Neural cell (in vitro differentiated cells): ENCODE results near the gene GOLM1.

Source experiments
- EP300 ChIP-seq: fragments of 450-650 bp; conservative IDR thresholded peaks from 2 replicates; pipeline ENCODE4 v1.6.1; 2014; ENCODE audit warnings: antibody characterized with exemption, mild to moderate bottlenecking, moderate library complexity; ENCODE audit not compliant: poor library complexity, severe bottlenecking
- EZH2 ChIP-seq: fragments of 200-600, 300-800 bp; shearing (Covaris generic), sonication (generic); IDR thresholded peaks from 2 replicates; pipeline ENCODE4 v1.6.1; 2014; ENCODE audit warnings: antibody characterized with exemption, low read length, borderline replicate concordance, mild to moderate bottlenecking; ENCODE audit not compliant: insufficient read depth, poor library complexity, severe bottlenecking
- MXI1 ChIP-seq: fragments of 450-650 bp; conservative IDR thresholded peaks from 2 replicates; pipeline ENCODE4 v1.6.1; 2014; ENCODE audit warnings: antibody characterized with exemption, mild to moderate bottlenecking; ENCODE audit not compliant: poor library complexity, severe bottlenecking
- POLR2AphosphoS5 ChIP-seq: IDR thresholded peaks from 2 replicates; pipeline ENCODE4 v1.6.1; 2012
- RAD21 ChIP-seq: fragments of 450-650 bp; conservative IDR thresholded peaks from 2 replicates; pipeline ENCODE4 v1.6.1; 2014; ENCODE audit warnings: antibody characterized with exemption, mild to moderate bottlenecking, moderate library complexity
- SMC3 ChIP-seq: fragments of 450-650 bp; conservative IDR thresholded peaks from 2 replicates; pipeline ENCODE4 v1.6.1; 2014; ENCODE audit warnings: antibody characterized with exemption, mild to moderate bottlenecking, moderate library complexity; ENCODE audit not compliant: poor library complexity
- TAF1 ChIP-seq: IDR thresholded peaks from 2 replicates; pipeline ENCODE4 v1.6.1; 2012; ENCODE audit warnings: low read depth
- TF ChIP-seq, protein P1 (sequence below): fragments of 450-650 bp; IDR thresholded peaks from 2 replicates; pipeline ENCODE4 v1.5.1; 2014; ENCODE audit warnings: antibody characterized with exemption, mild to moderate bottlenecking, moderate library complexity; ENCODE audit not compliant: poor library complexity, severe bottlenecking
- TF ChIP-seq, protein P2 (sequence below): IDR thresholded peaks from 2 replicates; pipeline ENCODE4 v1.6.1; 2012; ENCODE audit warnings: borderline replicate concordance

DNA sequence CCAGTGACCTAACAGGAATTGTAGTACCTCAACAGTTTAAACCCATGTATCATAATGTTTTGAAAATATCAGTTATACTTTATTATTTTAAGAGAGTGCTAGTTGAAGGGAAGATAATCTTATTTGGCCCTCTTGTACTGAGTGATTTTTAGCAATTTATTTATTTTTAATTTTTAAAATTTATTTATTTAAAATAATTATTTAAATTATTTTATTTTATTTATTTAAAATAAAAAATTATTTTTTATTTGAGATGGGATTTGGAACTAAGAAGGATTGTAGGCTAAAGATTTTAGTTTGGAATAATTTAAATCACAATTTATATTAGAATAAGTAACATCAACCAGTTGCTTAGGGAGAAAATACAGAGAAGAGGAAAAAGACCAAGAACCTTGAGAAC, 104.3 kb downstream of the GOLM1 start:
- TF ChIP-seq, protein P1, sequence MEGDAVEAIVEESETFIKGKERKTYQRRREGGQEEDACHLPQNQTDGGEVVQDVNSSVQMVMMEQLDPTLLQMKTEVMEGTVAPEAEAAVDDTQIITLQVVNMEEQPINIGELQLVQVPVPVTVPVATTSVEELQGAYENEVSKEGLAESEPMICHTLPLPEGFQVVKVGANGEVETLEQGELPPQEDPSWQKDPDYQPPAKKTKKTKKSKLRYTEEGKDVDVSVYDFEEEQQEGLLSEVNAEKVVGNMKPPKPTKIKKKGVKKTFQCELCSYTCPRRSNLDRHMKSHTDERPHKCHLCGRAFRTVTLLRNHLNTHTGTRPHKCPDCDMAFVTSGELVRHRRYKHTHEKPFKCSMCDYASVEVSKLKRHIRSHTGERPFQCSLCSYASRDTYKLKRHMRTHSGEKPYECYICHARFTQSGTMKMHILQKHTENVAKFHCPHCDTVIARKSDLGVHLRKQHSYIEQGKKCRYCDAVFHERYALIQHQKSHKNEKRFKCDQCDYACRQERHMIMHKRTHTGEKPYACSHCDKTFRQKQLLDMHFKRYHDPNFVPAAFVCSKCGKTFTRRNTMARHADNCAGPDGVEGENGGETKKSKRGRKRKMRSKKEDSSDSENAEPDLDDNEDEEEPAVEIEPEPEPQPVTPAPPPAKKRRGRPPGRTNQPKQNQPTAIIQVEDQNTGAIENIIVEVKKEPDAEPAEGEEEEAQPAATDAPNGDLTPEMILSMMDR: no peak
- TF ChIP-seq POLR2AphosphoS5 (no peak), EP300 (no peak), EZH2 (no peak), MXI1 (no peak), TAF1 (no peak), RAD21 (no peak), SMC3 (no peak)
- TF ChIP-seq, protein P2, sequence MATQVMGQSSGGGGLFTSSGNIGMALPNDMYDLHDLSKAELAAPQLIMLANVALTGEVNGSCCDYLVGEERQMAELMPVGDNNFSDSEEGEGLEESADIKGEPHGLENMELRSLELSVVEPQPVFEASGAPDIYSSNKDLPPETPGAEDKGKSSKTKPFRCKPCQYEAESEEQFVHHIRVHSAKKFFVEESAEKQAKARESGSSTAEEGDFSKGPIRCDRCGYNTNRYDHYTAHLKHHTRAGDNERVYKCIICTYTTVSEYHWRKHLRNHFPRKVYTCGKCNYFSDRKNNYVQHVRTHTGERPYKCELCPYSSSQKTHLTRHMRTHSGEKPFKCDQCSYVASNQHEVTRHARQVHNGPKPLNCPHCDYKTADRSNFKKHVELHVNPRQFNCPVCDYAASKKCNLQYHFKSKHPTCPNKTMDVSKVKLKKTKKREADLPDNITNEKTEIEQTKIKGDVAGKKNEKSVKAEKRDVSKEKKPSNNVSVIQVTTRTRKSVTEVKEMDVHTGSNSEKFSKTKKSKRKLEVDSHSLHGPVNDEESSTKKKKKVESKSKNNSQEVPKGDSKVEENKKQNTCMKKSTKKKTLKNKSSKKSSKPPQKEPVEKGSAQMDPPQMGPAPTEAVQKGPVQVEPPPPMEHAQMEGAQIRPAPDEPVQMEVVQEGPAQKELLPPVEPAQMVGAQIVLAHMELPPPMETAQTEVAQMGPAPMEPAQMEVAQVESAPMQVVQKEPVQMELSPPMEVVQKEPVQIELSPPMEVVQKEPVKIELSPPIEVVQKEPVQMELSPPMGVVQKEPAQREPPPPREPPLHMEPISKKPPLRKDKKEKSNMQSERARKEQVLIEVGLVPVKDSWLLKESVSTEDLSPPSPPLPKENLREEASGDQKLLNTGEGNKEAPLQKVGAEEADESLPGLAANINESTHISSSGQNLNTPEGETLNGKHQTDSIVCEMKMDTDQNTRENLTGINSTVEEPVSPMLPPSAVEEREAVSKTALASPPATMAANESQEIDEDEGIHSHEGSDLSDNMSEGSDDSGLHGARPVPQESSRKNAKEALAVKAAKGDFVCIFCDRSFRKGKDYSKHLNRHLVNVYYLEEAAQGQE: no peak
